ENCODE data around the gene C2.

DNA sequence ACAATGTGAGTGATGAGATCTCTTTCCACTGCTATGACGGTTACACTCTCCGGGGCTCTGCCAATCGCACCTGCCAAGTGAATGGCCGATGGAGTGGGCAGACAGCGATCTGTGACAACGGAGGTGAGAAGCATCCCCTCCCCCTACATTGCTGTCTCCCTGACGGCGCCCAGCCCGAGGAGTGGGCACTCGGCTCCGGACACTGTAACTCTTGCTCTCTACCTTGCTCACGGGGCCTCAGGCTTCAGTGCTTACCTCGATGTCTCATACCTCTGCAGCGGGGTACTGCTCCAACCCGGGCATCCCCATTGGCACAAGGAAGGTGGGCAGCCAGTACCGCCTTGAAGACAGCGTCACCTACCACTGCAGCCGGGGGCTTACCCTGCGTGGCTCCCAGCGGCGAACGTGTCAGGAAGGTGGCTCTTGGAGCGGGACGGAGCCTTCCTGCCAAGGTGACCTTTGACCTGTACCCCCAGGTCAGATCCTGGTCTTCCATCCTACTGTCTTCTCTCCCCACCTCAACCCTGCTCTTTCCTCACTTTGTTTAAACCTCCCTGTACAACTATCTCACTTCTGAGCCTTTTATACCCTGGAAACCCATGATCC lies 19.7 kb downstream of the C2 start:
- TF ChIP-seq YY1 (IDR thresholded peaks at IDR 0.05; ENCODE audit: insufficient read depth, insufficient read length) = no peak
- TF ChIP-seq SUZ12 (IDR thresholded peaks at IDR 0.05; ENCODE audit: extremely low read depth, insufficient read depth, insufficient read length) = no peak
- no peak for TF ChIP-seq ZNF274 (IDR thresholded peaks at IDR 0.05; ENCODE audit: low read depth, low read length)
